Activated CD8-positive, alpha-beta memory T cell treated with anti-CD3 and anti-CD28 coated beads, Interleukin-2, amount 50 U/mL, for 4 hours (primary cell): ENCODE results near the gene HSPG2.
A peak's percentile ranks its signal among the peaks of the same experiment; 100 is the strongest.
"Not testable (repeated sequence)": the region's sequence is repeated elsewhere in the genome, so short reads cannot be mapped to it uniquely, and the experiment has no call there.

ENCODE experiments used
- DNase-seq: peaks from one replicate; pipeline ENCODE4 v3.0.0-alpha.2; 2020

Gene HSPG2

GRCh38 chr1:21911205-21912001 lies 25.7 kb downstream of the HSPG2 start:
- no peak for DNase-seq

- no peak for DNase-seq
Observed at GRCh38 chr1:21910558-21911204, 26.4 kb downstream of the HSPG2 start.

DNA sequence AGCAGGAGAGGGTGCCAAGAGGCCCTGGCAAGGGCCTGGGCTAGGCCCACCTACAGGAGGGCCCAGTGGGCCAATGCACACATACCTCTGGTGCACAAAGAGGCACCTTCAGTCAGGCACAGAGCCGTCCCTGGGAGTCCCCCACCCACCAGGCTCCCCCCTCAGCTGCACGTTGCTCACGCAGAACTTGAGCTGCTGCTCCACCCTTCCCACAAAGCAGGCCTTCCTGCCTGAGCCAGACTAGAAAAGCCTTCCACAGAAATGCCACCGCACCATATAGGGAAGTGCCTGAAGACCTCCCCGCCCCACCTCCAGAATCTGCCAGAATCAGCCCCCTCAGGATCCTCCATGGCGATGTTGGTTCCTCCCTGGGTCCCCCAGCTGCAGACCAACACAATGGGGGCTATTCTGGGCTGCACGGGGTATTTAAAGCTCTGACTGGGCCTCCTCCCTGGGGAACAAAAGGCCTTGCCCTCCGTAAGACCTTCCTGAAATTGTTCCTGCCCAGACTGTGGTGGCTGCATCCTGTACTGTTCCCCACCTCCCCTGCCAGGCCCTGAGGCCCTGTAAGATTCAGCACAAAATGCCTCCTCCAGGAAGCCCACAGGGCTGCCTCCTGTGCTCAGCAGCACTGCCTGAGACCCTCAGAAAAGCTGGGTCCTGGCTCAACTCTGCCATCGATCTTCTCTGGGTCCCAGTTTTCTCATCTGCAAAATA lies 27.2 kb downstream of the HSPG2 start:
- DNase-seq: peak; percentile 46

DNA sequence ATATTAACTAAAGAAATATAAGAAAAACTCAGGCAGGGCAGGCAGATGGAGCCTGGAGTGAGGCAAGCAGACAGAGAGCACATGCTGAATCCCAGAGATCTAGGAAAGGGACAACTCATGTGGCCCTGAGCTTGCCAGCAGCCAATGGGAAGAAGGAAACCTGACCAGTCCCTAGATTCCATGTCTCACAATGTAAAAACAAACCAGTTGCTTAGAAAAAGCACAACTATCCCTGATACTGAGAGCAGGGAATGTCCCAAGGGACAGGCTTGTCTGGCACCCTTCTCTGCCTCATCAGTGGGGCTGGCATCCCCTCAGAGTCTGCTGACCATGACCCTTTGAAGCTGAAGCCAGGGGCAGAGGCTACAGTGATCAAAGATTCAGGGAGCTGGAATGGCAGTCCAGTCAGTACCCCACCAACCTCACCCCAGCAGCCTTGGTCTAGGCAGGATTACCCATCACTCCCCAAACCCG lies 27.8 kb downstream of the HSPG2 start:
- no peak for DNase-seq

DNA sequence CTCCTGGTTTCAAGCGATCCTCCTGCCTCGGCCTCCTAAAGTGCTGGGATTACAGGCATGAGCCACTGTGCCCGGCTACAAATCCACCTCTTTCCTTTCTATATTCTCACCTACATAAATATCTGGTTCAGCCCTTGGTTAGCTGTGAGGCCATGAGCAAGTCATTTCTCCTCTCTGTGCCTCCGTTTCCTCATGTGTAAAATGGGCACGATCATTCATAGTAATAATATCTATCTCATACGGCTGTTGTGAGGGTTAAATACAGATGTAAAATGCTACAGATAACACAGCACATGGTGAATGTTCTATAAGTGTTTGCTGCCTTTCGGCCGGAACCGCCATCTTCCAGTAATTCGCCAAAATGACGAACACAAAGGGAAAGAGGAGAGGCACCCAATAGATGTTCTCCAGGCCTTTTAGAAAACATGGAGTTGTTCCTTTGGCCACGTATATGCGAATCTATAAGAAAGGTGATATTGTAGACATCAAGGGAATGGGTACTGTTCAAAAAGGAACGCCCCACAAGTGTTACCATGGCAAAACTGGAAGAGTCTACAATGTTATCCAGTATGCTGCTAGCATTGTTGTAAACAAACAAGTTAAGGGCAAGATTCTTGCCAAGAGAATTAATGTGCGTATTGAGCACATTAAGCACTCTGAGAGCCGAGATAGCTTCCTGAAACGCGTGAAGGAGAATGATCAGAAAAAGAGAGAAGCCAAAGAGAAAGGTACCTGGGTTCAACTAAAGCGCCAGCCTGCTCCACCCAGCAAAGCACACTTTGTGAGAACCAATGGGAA lies 29.2 kb downstream of the HSPG2 start:
- DNase-seq: not testable (repeated sequence)

DNA sequence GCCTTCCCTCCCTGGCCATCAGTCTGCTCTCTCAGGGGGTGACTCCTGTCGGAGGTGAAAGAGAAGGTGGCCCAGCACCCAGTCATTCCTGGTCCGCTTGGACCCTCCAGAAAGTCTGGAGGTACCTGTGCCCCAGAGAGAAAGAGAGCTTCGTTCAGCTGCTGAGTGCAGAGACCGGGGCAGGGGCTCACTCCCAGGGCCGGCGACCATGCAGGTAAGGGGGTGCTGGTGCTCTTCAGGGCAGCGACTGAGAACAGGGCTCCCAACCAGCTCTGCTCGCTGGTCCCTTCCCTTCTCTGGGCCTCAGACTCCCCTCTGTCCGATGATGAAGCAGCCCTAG lies 30.1 kb downstream of the HSPG2 start:
- DNase-seq: no peak

DNA sequence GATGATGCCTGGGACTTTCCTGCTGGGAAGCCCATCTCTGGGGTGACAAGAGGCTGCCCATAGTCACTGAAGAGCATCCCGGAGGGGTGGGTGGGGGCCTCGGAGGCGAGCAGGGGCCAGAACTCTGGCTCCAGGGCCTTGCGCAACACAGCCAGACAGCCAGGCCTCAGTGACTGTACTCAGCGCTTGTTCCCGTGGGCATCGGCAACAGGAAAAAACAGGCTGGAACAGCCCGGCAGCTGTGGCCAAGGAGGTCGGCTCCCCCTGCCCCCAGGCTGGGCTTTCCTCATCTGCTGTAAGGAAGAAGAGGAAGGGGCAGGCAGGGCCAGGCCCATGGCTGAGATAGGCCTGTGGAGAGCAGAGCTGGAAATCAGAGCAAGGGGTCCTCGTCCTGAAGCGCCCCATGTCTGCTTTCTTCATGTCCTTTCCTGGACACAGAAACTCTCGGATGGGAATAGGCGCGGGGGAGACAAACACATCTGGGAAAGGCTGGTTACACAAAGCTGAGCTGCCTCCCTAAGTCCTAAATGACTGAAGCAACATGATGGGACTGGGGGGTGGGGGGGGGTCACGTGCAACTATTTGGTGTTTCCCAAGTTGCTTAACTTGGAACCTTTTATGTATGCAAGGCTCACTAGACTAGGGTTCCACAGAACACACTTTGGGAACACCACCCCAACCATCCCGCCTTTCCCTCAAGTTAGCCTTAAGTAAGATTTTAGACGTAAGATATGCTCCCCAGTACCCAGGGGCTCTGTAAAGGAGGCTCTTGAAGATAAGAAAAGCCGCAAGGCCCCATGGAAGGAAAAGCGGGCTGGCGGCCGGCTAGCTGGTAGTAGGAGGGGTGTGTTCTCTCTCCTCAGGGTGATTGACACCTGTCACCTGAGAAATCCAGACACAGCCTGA lies 30.7 kb downstream of the HSPG2 start:
- DNase-seq: no peak

GRCh38 chr1:21904704-21905520 lies 32.2 kb downstream of the HSPG2 start:
- DNase-seq: peak; percentile 26

GRCh38 chr1:21904454-21904703 lies 32.7 kb downstream of the HSPG2 start:
- DNase-seq: no peak

DNA sequence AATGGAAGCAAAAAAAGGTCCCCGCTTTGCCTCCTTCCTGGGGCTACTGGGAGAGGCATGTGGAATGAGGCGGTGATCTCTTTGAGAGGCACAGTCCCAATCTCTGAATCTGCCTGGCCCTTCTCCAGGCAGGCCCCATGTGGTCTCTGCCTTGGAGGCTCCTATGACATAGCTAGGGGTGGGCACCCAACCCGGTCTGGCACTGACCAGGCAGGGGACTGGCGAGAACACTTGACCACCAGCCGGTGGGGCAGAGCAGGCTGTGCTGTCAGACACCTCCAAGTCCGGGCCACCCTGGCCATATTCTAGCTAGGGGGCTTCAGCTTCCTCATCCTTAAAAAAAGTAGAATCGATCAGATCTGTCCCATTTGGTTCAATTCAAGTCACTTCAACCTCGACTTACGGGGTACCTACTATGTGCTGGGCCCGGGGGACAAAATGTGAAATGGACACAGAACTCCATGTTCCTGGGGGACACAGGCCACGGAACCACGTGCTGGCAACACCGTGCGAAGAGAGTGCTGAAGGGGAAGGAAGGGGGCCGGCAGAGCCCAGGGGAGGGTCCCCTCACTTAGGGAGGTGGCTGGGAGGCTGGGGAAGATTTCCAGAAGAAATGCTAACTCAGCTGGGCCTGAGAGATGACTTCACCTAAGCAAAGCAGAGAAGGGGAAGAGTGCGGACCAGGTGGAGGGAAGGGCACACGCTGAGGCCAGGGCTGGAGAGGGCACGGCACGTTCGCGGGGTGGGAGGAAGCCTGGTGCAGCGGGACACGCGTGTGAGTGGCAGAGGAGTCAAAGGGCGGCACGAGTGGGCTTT lies 33.3 kb downstream of the HSPG2 start:
- no peak for DNase-seq

DNA sequence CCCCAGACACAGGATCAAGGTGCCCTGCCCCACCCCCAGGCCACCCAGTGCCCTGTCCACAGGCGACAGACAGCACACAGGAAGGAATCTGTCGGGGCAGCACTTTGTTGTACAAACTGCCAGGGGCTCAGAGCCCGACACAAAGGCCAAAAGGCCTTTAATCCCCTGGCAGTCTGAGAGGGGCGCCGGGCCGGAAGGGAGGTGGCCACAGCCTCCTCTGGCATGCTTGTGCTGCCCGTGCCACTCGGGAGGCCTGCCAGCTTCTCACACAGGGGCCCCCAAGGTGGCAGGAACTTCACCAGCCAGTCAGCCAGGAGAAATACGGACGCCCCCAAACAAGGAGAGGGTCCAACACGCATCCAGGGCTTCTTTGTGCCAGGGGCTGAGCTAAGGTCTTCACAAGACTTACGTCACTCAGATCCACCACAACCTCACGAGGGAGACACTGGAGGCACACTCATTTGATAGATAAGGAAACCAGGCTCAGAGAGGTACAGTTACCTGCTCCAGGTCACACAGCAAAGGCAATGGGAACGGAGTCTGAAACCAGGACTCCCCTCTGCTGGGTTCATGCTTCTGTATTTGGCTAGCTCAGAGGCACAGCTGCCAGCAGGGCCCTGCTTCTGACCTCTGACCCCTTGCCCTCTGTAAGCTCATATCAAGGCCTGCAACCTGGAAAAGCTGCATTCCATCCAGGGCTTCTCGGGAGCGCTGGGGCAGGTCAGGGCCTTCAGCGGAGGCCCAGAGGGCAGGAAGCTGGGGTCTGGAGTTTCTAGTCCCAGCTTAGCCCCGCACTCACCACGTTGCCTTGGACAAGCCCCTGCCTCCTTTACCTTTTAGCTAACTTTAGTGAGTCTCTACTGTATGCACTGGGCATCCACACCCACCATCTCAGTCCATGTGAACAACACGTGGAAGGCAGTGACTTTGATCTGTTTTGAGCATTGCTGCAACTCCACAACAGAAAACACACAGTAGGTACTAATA lies 34.8 kb downstream of the HSPG2 start:
- no peak for DNase-seq

DNA sequence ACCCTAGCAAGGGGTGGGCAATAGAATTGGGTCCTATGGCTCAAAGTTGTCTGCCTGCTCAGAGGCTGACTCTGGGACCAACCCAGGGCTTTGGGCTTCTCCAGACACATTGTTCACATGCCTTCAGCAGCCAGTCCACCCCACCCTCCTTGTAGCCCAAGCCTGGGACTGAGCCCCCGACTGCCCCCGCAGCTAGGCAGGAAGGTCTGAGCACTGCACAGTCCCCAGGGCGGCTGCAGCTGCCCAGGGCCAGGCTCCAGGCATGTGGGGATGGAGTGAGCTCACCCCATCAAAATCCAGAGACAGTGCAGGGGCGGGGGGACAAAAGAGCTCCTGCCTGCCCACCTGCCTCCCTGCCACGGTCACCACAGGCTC lies 35.6 kb downstream of the HSPG2 start:
- no peak for DNase-seq

DNA sequence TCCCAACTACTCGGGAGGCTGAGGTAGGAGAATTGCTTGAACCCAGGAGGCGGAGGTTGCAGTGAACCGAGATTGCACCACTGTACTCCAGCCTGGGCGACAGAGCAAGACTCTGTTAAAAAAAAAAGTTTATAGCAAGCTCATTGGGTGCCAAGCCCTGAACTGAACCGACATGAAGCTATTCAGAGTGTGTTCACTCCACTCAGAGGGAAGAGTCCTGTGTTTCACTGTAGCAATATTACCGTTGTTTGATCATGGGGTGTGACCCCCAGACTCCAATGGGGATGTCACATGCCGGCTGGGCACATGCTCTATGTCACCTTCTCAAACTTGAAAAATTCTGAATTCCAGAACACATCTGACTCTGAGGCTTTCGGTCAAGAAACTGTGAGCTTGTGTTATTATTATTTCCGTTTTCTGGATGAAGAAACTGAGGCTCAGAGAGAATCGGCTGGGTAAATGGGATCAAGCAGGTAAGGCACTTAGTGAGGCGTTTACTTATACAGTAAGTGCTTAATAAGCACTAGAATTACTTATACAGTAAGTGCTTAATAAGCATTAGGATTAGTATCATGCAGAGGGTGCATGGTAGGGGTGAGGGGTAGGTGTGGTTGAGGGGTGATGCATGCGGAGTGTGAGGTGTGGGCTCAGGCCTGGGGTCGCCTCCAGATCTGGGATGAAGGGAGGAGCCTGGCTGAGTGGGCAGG lies 36.2 kb downstream of the HSPG2 start:
- no peak for DNase-seq

DNA sequence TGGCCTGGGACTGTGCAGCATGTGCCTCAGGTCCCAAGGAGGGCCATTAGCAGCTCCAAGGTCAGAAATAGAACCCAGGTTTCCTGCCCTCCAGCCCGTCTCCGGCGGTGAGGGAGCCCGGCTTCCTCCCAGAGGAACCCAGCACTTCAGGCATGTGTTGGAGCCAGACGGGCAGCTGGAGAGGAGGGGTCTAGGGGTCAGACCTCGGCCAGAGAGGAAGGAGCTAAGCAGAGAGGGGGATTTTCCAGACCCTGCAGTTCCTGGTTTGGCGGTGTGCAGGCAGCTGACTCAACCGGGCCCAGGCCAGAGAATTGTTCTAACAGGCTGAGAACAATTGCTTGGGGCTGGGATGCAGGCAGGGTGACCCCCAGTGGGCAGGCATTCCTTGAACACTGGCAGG lies 37.1 kb downstream of the HSPG2 start:
- DNase-seq: no peak

- no peak for DNase-seq
Observed at GRCh38 chr1:21899267-21899810, 37.8 kb downstream of the HSPG2 start.

DNA sequence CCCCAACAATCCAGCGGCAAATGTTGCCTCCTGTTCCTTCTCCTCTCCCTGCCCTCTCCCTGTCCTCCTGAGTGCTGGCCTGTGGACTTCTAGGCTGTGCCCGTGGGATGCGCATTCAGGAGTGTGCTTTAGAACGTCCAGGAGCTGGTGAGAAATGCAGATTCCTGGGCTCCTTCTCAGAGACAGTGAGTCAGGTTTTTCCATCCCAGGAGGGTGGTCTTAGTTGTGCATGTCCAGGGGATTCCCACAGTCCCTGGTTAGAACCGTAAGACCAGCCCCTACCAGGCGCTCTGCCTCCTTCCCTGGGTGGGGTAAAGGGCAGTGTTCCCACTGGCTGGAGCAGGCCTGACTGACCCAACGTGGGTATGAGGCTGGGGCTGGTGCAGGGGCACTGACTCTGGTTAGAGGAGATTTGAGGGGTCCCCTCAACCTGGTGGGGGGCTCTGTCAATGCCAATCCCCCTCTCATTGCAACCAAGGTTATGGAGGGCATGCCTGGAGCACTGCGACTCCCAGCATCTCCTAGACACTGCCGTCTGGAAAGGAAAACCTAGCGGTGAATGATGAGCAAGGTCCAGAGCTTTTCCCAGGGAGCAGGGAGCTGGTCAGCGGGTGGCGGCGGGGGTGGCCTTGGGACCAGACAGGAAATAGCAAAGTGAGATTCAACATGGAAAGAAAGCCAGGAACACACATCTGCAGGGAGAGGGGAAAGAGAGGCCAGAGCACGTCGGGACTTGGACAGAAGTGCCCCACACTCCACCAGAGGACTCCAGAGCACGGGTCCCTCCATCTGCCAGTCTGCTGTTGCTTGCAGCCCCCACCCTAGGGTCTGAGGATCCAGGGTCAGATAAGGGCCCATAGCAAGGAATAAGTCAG lies 38.5 kb downstream of the HSPG2 start:
- no peak for DNase-seq

DNA sequence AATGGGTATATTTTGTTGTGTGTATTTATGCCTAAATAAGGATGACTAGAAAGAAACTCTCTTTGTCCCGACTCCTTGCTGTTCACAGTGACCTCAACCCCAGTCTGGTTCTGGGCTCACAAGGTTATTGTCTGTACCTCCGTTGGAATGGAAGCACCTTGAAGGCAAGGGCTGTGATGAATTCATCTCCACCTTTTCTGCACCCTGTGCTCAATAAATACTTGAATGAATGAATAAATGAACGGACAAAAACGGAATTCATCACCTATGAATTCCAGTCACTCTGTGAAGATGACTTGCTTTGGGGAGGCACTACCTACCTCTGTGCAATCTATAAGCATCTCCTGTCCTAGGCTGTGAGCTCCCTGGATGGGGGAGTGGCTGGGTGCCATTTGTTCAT lies 39.3 kb downstream of the HSPG2 start:
- no peak for DNase-seq
